GM10847 (cell line): ENCODE data around the gene ITPK1.

Experiments used
- POLR2A ChIP-seq: IDR thresholded peaks from 2 replicates; pipeline ENCODE4 v1.6.1; 2011; ENCODE audit not compliant: insufficient read length; ENCODE audit errors: extremely low read depth

The ITPK1 gene

DNA sequence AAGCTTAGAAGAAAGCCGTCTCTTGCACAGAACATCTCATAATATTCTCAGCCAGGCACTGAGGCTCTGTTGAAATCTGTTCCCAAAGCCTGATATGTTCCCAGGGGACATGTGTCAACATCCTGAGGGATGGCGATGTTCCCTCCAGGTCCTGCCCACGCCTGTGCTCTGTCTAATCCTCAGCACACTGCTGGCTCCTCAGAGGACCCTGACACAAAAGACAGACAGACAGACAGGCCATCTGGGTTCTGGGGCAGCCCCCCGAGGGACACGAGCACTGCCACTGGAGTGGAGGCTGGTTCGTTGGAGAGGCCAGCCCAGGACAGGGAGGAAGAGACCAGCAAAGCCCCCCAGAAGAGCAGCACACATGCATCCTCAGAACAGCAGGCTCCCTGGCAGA lies 165.0 kb downstream of the ITPK1 start:
- no peak for TF ChIP-seq POLR2A

DNA sequence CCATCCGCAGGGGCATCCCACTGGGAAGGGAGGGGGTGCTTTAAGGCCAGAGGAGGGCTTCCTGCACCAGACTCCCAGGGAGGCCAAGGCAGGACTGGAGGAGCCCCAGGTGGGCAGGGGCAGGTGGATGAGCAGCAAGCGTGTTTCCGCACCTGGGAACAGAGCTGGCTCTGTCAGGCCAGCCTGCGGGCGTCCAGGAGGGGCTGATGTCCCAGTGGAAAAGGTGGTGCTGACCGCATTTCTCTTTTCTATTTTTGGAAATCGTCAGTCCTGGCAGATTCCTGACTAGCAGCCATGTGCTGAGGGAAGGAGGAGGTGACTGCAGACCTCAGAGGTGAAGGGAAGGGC lies 165.6 kb downstream of the ITPK1 start:
- no peak for TF ChIP-seq POLR2A

DNA sequence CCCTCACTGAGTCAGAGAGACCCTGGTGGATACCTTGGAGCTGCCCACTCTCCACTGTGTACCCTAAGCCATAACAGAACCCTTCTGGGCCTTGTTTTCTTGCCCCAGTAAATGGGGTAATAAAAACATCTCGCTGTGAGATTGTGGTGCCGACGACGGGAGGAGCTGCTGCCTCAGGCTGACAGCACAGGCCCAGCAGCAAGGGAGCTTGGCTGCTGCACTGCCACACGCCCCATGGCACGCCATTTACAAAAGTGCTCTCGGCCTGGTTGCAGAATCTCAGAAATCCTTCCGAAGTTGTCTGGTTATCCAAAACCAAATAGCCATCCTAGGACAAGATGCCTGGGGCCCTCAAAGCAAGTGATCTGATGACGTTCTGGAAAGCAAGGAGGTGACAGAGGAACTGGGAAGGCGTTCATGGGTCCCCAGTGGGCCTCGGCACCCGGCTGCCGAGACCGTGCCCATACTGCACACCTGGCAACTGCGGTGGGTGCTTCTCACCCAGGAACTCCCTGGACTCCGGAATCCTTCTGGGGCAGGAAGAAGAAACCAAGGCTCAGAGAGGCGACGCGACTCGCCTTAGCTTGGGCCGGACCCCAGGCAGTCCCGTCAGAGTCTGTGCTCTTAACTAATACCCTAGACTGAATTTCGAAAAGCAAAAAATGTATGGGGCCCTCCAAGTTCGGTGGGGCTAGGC lies 166.1 kb downstream of the ITPK1 start:
- TF ChIP-seq POLR2A: no peak

DNA sequence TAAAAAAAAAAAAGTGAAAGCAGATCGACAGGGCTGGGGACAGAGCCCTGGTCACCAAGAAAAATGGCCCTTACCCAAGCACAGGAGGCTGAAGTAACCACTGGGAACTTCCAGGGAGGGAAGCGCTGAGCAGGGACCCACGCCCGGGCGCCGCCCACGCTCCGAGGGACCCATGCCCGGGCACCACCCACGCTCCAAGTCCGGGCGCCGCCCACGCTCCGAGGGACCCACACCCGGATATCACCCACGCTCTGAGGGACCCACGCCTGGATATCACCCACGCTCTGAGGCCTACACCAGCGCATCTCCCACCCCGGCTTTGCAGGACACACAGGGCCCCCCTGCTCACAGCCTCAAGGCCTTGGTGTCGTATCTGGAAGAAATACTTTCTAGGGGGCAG lies 167.1 kb downstream of the ITPK1 start:
- TF ChIP-seq POLR2A: no peak

DNA sequence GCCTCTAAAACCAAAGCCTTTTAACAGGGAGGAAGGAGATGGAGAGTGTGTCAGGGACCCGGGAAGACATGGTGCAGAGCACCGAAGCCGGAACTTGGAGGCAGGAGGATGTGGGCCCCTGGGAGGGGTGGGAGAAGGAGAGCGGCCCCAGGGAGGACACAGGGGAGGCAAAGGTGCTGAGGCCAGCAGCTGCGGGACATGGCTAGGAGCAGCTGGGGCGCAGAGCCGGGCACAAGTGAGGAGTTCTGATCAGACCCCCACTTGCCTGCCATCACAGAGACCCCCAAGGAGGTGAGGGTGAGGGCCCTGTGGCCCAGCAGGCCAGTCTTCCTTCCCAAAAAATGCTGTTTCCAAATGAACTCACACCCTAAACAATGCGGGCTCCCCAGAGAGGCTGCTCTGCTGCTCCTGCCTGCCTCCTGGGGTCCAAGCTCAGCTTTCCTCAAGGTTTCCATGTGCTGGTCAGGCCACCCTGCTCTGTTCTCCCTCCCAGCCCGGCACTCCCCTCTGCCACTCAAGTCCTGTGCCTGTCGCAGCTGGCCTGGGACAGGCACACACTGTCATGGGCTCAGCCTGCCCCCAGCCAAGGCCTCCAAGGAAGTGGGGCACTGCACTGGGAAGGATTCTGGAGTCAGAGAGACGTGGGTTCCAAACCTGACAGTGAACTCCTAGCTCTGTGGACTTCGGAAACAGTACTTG lies 168.7 kb downstream of the ITPK1 start:
- no peak for TF ChIP-seq POLR2A

DNA sequence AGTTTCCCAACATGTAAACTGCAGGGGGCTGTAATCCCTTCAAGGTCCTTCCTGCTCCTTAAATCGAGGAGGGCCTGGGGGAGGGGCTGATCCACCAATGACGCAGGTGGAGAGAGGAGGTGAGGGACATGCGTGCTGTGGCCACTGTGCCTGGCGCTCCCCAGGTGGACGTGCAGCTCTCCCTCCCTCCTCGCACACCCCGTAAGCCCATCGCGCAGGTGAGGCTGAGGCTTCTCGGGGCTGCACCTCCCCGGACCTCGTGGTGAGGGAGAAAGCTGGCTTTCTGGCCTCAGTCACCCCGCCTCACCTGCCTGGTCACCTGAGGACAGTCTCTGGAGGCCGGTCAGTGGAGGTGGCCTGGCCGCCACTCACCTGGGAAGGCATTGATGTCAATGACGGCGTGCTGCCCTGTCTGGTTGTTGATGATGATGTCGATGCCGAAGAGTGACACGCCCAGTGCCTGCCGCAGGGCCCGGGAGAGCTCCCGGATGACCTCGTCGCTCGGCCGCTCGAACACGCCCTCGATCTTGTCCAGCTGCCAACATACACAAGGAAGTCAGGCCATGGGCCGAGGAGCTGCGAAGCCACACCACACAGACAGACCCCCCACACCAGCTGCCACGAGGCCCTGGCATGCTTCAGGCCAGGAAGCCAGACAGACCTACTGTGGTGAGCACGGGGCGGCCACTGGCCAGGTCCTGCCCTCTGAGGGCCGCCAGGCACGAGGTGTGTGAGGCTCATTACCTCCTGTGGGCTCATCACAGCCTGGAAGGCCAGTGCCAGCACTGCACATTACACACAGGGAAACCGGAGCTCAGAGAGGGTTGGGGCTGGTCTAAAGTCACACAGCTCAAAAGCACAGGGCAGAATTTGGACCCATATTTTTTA lies 169.5 kb downstream of the ITPK1 start:
- no peak for TF ChIP-seq POLR2A

DNA sequence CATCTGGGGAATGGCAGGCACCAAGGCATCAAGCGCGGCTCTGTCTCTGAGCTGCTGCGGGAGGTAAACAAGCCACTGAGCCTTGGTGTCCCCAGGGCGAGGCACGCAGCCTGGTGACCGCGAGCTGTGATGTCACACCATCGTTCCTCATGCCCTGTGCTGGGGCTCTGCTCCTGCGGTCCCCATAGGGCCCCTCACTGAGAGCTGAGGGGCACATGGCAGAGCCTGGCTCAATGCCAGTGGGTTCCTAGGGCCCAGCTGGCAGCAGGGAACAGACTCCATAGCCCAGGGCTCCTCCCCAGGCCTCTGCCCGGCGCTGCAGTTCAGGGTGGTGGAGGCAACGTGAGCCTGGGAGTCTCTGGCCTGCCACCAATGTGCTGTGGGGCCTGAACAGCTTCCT lies 170.2 kb downstream of the ITPK1 start:
- no peak for TF ChIP-seq POLR2A

DNA sequence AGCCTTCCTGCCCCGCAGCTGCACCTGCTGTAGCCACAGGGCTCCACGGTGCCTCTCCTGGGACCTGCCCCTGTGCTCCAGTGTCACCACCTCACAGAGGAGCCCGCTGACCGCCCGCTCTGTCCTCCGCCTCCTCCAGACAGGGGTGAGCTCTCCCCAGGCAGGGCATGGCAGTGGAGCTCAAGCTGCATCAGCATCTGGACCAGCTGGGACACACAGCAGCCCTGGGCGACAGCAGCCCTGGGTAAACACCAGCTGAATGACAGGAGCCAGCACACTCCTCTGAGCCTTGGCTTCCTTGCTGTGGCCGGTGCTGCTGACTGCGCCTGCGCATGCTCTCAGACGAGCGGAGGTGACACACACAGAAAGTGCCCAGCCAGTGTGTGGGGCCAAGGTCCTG lies 170.7 kb downstream of the ITPK1 start:
- no peak for TF ChIP-seq POLR2A

DNA sequence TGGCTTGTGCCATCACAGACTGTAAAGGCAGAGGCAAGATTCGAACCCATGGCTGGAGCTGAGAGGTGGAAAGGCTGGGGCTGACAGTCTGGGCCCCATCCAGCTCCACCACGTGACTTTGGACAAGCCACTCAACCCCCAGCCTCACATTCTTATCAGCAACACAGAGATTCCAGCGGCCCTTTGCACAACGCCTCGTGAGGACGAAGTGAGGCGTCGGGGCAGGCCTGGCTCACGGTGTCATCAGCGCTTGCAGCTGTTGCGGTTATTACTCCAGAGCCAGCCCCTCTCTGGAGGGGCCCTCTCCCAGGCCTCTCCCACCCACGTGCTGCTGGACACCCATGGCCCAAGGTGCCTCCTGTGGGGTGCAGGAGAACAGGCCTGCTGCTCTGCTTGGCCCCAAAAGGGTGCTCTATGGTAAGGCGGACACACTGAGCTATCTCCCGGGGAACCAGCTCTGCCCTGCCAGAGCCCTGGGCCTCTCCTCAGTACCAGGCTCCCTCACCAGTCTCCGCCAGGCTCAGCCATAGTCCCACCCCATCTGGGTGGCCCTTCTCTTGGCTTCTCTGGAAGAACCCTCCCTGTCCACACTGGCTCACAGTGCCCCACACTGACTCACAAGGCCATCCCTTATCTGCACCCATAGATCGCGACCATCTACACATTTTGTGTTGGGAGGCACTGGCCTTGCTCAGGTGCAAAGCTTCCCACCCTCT lies 171.7 kb downstream of the ITPK1 start:
- TF ChIP-seq POLR2A: no peak

DNA sequence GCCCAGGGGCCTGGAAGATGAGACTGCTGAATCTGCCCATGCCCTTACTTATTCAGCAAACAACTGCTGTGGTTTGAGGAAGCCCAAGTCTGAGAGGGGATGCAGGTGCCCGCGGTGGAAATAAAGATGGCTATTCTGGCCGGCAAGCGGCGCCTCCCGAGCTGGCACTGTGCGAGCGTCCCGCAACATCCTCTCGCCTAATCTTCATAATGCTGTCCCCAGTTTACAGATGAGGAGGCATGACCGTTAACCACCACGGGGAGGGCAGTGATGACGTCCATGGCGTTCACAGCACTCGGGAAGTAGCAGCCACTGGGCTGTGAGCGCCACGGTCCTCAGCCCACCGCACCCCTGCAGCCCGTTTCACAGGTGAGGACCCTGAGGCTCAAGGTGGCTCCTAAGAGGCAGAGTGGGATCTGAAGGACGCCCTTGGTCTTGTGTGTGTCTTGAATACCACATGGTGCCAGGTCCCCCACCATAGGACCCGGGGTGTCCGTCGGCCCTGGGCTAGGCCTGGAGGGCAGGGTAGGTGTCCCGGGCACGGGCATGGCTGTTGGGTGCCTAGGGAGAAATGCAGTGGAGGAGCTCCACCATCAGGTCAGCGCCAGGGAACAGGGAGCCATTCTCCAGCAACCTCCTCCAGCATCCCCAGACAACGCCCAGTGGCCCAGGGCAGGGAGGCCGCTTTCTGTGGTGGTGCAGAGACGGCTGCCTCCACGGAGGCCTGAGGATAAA lies 172.6 kb downstream of the ITPK1 start:
- no peak for TF ChIP-seq POLR2A

DNA sequence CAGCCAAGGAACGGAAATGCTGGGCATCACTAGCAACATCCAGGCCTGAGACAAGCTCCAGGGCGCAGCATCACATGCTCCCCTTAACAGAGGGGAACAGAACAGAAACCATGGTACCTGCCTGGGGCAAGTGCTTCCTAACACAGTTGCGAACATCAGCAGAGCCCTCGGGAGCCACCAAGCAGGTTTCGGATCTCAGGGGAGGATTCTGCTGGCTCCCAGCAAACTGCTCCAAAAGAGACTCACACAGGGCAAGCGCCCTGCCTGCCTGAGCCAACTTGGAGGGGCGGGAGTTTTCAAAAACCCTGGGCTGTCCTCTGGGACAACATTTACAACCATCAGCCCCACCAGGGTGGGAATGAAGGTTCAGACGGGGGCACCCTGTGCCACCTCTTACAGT lies 173.1 kb downstream of the ITPK1 start:
- TF ChIP-seq POLR2A: no peak

DNA sequence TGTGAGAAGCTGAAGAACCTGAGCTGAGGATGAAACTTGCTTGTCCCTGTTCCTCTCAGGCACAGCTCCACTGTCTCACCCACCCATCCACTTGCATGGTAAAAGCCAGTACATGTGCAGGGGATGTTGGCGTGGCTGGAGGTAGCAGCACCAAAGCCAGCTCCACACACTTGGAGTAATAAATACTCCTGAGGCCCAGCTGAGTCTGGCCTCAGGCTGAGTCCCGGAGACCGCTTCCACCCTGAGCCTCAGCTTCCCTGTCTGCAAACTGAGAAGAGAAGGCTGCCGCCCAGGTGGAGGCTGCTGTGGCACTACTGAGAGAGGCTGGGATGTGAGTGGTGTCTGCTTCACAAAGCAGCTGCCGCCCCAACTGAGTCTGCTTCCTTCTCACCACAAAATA lies 173.6 kb downstream of the ITPK1 start:
- TF ChIP-seq POLR2A: no peak

DNA sequence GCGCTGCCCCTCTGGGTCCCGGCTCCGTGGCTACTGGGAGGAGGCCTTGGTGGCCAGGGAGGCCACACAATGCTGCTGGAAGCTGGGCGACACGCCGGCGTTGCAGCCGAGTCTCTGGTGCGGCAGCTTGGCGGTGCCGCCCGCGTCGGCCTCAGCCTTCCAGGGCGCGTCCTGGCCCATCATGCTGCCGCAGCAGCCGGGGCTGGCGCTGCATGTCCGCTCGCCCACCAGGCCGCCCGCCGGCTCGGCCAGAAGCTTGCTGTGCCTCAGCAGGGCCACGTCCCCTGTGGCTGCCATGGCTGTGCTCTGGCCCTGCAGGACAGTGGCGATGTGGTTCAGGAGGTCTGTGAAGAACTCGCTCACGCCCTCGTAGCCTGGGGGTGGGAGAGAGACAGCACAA lies 174.2 kb downstream of the ITPK1 start:
- TF ChIP-seq POLR2A: no peak

DNA sequence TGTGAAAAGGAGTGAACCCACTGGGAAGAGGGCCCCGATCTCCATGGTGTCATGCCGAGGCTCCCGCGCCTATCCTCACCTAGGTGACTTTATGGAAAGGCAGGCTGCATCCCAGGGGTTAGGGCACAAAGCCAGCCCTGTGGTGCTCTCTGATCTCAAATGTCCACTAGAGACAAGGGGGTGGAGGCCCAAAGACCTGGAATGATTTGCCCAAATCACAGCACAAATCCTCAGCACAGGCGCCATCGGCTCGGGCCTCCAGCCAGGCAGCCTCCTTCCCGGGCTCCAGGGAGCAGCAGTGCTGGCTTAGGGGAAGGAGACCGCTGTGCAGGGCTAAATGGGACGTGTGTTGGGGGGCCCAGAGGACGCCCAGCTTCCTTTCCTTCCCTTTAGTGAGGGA lies 175.2 kb downstream of the ITPK1 start:
- no peak for TF ChIP-seq POLR2A

DNA sequence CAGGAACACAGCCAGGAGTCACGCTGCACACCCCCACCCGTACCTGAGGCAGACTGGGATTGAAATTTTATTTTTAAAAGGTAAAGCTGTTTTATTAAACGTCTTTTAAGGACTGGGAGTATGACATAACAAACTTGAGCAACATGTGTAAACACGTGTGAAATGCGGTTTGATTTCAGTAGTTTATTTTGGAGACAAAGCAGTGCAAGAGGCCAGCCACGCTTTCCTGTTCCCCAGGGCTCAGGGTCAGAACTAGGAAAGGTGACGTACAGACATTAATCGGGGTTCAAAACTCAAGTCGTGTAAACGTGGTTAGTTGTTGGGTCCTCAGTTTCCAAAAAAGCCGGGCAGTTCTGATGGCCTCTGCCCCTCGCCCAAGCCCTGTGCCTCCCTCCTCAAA lies 176.0 kb downstream of the ITPK1 start:
- TF ChIP-seq POLR2A: no peak
